H9 (cell line): Measurements from ENCODE around the gene ITGA1. TPM values are rescaled to one million over a fixed set of nuclear protein-coding genes. Genes with fewer than 3 reads are reported as not detected.

Experiments
- DNase-seq: peaks from one replicate; pipeline ENCODE4 v3.0.0-alpha.2; 2017
- H2AFZ ChIP-seq: one replicate; pipeline ENCODE4 v1.6.1; 2013; ENCODE audit warnings: mild to moderate bottlenecking, low read length, control low read depth, moderate library complexity
- H2AK5ac ChIP-seq: 2 replicates; pipeline ENCODE4 v1.6.1; 2013; ENCODE audit warnings: low read length, control low read depth, mixed read lengths; ENCODE audit not compliant: insufficient read length
- H2BK120ac ChIP-seq: one replicate; pipeline ENCODE4 v1.6.1; 2013; ENCODE audit warnings: low read depth, mild to moderate bottlenecking, low read length, control low read depth, inconsistent platforms; ENCODE audit not compliant: poor library complexity, severe bottlenecking
- H2BK12ac ChIP-seq: 2 replicates; pipeline ENCODE4 v1.6.1; 2013; ENCODE audit warnings: low read length, control low read depth, mixed read lengths, low read depth; ENCODE audit not compliant: insufficient read length
- H2BK15ac ChIP-seq: 2 replicates; pipeline ENCODE4 v1.6.1; 2013; ENCODE audit warnings: low read depth, low read length, control low read depth
- H2BK20ac ChIP-seq: one replicate; pipeline ENCODE4 v1.6.1; 2013; ENCODE audit warnings: low read depth, mild to moderate bottlenecking, low read length, control low read depth, inconsistent platforms; ENCODE audit not compliant: poor library complexity, severe bottlenecking
- H2BK5ac ChIP-seq: 2 replicates; pipeline ENCODE4 v1.6.1; 2013; ENCODE audit warnings: low read length, control low read depth, mixed read lengths; ENCODE audit not compliant: insufficient read length
- H3K14ac ChIP-seq: 2 replicates; pipeline ENCODE4 v1.6.1; 2013; ENCODE audit warnings: low read length, control low read depth; ENCODE audit not compliant: insufficient read depth
- H3K18ac ChIP-seq: 2 replicates; pipeline ENCODE4 v1.6.1; 2013; ENCODE audit warnings: low read depth, mild to moderate bottlenecking, mixed read lengths, low read length, control low read depth; ENCODE audit not compliant: insufficient read length
- H3K23ac ChIP-seq: 2 replicates; pipeline ENCODE4 v1.6.1; 2013; ENCODE audit warnings: low read length, control low read depth, mixed read lengths, low read depth; ENCODE audit not compliant: insufficient read length
- H3K23me2 ChIP-seq: 2 replicates; pipeline ENCODE4 v1.6.1; 2013; ENCODE audit warnings: low read depth, mild to moderate bottlenecking, mixed read lengths, low read length, control low read depth; ENCODE audit not compliant: insufficient read length, poor library complexity, severe bottlenecking
- H3K27ac ChIP-seq: 2 replicates; pipeline ENCODE4 v1.5.1; 2013; ENCODE audit warnings: low read length, control low read depth, mixed read lengths, low read depth; ENCODE audit not compliant: insufficient read length
- H3K27me3 ChIP-seq: 2 replicates; pipeline ENCODE4 v1.6.1; 2013; ENCODE audit warnings: low read length, control low read depth, inconsistent platforms; ENCODE audit not compliant: insufficient read depth
- H3K4ac ChIP-seq: 2 replicates; pipeline ENCODE4 v1.6.1; 2013; ENCODE audit warnings: low read depth, mild to moderate bottlenecking, control low read depth, inconsistent platforms, low read length, moderate library complexity
- H3K4me1 ChIP-seq: 2 replicates; pipeline ENCODE4 v1.6.1; 2013; ENCODE audit warnings: low read length, control low read depth, inconsistent platforms; ENCODE audit not compliant: insufficient read depth
- H3K4me2 ChIP-seq: 2 replicates; pipeline ENCODE4 v1.6.1; 2013; ENCODE audit warnings: low read length, control low read depth, mixed read lengths; ENCODE audit not compliant: insufficient read length, insufficient read depth
- H3K56ac ChIP-seq: 2 replicates; pipeline ENCODE4 v1.6.1; 2013; ENCODE audit warnings: low read depth, mild to moderate bottlenecking, mixed read lengths, low read length, control low read depth; ENCODE audit not compliant: insufficient read length
- H3K79me1 ChIP-seq: 2 replicates; pipeline ENCODE4 v1.6.1; 2013; ENCODE audit warnings: low read depth, mild to moderate bottlenecking, moderate library complexity, low read length, control low read depth, inconsistent platforms; ENCODE audit not compliant: insufficient read depth, poor library complexity, severe bottlenecking
- H3K79me2 ChIP-seq: 2 replicates; pipeline ENCODE4 v1.6.1; 2013; ENCODE audit warnings: low read length, control low read depth, inconsistent platforms; ENCODE audit not compliant: insufficient read depth
- H3K9ac ChIP-seq: 2 replicates; pipeline ENCODE4 v1.6.1; 2013; ENCODE audit warnings: low read length, control low read depth, mixed read lengths; ENCODE audit not compliant: insufficient read length; ENCODE audit errors: extremely low read depth
- H3K9me3 ChIP-seq: one replicate; pipeline ENCODE4 v1.6.1; 2013; ENCODE audit warnings: low read depth, low read length, inconsistent platforms; ENCODE audit not compliant: control insufficient read depth
- H3T11ph ChIP-seq: one replicate; pipeline ENCODE4 v1.6.1; 2013; ENCODE audit warnings: mild to moderate bottlenecking, low read length, control low read depth, inconsistent platforms
- H4K20me1 ChIP-seq: one replicate; pipeline ENCODE4 v1.6.1; 2013; ENCODE audit not compliant: control insufficient read depth, insufficient read length, insufficient read depth
- H4K5ac ChIP-seq: 2 replicates; pipeline ENCODE4 v1.6.1; 2013; ENCODE audit warnings: low read depth, mild to moderate bottlenecking, mixed read lengths, low read length, control low read depth; ENCODE audit not compliant: insufficient read length
- H4K8ac ChIP-seq: replicated peaks from 2 replicates; pipeline ENCODE4 v1.6.1; 2013; ENCODE audit warnings: low read length, control low read depth, mixed read lengths, low read depth; ENCODE audit not compliant: insufficient read length
- H4K91ac ChIP-seq: 2 replicates; pipeline ENCODE4 v1.6.1; 2013; ENCODE audit warnings: low read depth, mild to moderate bottlenecking, moderate library complexity, mixed read lengths, low read length, control low read depth; ENCODE audit not compliant: insufficient read length
- H3K27ac Mint-ChIP-seq, 3 experiments: 2 replicates in 2 of 3; 3 replicates in 1 of 3; pipeline ENCODE4 v1.8.0; 2020 to 2021; ENCODE audit warnings: mixed read lengths in 3 of 3, mild to moderate bottlenecking in 1 of 3, moderate library complexity in 1 of 3
- H3K27me3 Mint-ChIP-seq: 2 replicates; pipeline ENCODE4 v1.8.0; 2021; ENCODE audit warnings: low read depth, mild to moderate bottlenecking, moderate library complexity, mixed read lengths
- H3K36me3 Mint-ChIP-seq, 3 experiments: 2 replicates in 2 of 3; 3 replicates in 1 of 3; pipeline ENCODE4 v1.8.0; 2020 to 2021; ENCODE audit warnings: low read depth in 3 of 3, mixed read lengths in 3 of 3; ENCODE audit not compliant: insufficient read depth in 1 of 3
- H3K4me1 Mint-ChIP-seq, 2 experiments: 2 replicates each; pipeline ENCODE4 v1.8.0; 2020; ENCODE audit warnings: mixed read lengths in 2 of 2
- H3K4me3 Mint-ChIP-seq, 2 experiments: 2 replicates in 1 of 2; 3 replicates in 1 of 2; pipeline ENCODE4 v1.8.0; 2020 to 2021; ENCODE audit warnings: mild to moderate bottlenecking in 2 of 2, mixed read lengths in 2 of 2, moderate library complexity in 1 of 2
- H3K9me3 Mint-ChIP-seq, 2 experiments: 2 replicates in 1 of 2; 3 replicates in 1 of 2; pipeline ENCODE4 v1.8.0; 2020; ENCODE audit warnings: mild to moderate bottlenecking in 2 of 2, mixed read lengths in 2 of 2, moderate library complexity in 1 of 2
- WGBS: extraction: QIAGEN DNeasy Blood & Tissue Kit; methylation state at CpG from one replicate; pipeline ENCODE4 v1.1.7; 2013; ENCODE audit warnings: missing lambda C conversion rate, low lambda C conversion rate, mixed read lengths; ENCODE audit not compliant: insufficient read length; ENCODE audit errors: extremely low coverage; 5-methylcytosine and 5-hydroxymethylcytosine counted together
- total RNA-seq: library from RNA; stranded (reverse); gene quantifications from 2 replicates; pipeline ENCODE4 v1.2.1, GENCODE V29; 2021
- TF ChIP-seq, protein P1 (sequence below): fragments of 200-600 bp; sonication (generic); conservative IDR thresholded peaks from 3 replicates; pipeline ENCODE4 v1.8.0; 2021; ENCODE audit warnings: antibody characterized with exemption, mild to moderate bottlenecking

ITGA1 gene
- total RNA-seq, 1 experiment from 2014 or later, result 3.9 TPM

DNA sequence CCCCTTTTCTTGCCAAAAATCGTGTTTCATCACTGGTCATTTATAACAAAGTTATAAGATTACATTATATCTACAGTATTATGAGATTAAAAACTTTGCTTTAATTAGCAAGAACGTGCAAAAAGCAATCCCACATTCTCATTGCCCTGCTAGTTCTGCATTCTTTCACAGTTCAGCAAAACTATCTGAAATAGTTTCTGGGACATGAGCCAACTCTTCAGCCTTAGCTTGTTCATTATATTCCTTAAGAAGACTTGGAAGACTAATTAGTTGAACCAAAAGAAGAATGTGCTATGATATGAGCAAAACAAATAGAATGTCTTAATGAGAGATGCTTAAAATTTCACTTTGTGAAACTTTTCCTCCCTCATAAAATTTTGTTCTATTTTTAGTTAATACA lies 76.7 kb downstream of the ITGA1 start:
- H3K27ac ChIP-seq, result no peak overlapping the region
- no peaks in the 10 kb centered on the region for H4K20me1 ChIP-seq
- no peak overlapping the region for H2BK12ac ChIP-seq

More for the DNA sequence above, 76.7 kb downstream of the ITGA1 start:
- Histone ChIP-seq H3K9me3 (no peaks in the 10 kb centered on the region), H3K23ac (no peak overlapping the region), H3K4me2 (no peak overlapping the region), H3K14ac (no peak overlapping the region), H3K4me1 (no peaks in the 10 kb centered on the region), H3K23me2 (no peaks in the 10 kb centered on the region), H4K91ac (no peak overlapping the region), H3K56ac (no peak overlapping the region), H3K9ac (no peak overlapping the region), H3K27me3 (no peaks in the 10 kb centered on the region), H2BK120ac (no peak overlapping the region), H2BK15ac (no peak overlapping the region), H4K5ac (no peak overlapping the region), H3K18ac (no peak overlapping the region), H2AFZ (no peak overlapping the region), H3K4ac (no peak overlapping the region), H2BK20ac (no peak overlapping the region), H3K79me1 (no peaks in the 10 kb centered on the region), H3K79me2 (no peaks in the 10 kb centered on the region), H2AK5ac (no peak overlapping the region), H2BK5ac (no peak overlapping the region), H3T11ph (no peak overlapping the region), H4K8ac (no peak overlapping the region)
- Mint-ChIP-seq H3K4me1 (no peaks in the 10 kb centered on the region), H3K27me3 (no peaks in the 10 kb centered on the region), H3K4me3 (no peak overlapping the region), H3K27ac (no peak overlapping the region), H3K36me3 (no peaks in the 10 kb centered on the region), H3K9me3 (no peaks in the 10 kb centered on the region)
- TF ChIP-seq, protein P1, sequence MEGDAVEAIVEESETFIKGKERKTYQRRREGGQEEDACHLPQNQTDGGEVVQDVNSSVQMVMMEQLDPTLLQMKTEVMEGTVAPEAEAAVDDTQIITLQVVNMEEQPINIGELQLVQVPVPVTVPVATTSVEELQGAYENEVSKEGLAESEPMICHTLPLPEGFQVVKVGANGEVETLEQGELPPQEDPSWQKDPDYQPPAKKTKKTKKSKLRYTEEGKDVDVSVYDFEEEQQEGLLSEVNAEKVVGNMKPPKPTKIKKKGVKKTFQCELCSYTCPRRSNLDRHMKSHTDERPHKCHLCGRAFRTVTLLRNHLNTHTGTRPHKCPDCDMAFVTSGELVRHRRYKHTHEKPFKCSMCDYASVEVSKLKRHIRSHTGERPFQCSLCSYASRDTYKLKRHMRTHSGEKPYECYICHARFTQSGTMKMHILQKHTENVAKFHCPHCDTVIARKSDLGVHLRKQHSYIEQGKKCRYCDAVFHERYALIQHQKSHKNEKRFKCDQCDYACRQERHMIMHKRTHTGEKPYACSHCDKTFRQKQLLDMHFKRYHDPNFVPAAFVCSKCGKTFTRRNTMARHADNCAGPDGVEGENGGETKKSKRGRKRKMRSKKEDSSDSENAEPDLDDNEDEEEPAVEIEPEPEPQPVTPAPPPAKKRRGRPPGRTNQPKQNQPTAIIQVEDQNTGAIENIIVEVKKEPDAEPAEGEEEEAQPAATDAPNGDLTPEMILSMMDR, result no peak
- no CpG with 5 or more reads among the region's 2 CpGs for WGBS
- DNase-seq, result no peak
